B cell (primary cell): ENCODE data around the gene CCBE1.

ENCODE experiments used
- CTCF ChIP-seq: fragments of 200-600 bp; IDR thresholded peaks from one replicate; pipeline ENCODE4 v1.8.0; 2022; ENCODE audit warnings: antibody characterized with exemption, mild to moderate bottlenecking
- EZH2 ChIP-seq: IDR thresholded peaks from 2 replicates; pipeline ENCODE4 v1.6.1; 2012; ENCODE audit warnings: borderline replicate concordance, low read depth, mild to moderate bottlenecking, moderate library complexity, low read length; ENCODE audit not compliant: insufficient read depth, poor library complexity, severe bottlenecking

GRCh38 chr18:59561612-59562011 is 135.6 kb downstream of the CCBE1 start:
- TF ChIP-seq CTCF (no peak), EZH2 (no peak)
